Measurements from ENCODE around the gene JAZF1.

DNA sequence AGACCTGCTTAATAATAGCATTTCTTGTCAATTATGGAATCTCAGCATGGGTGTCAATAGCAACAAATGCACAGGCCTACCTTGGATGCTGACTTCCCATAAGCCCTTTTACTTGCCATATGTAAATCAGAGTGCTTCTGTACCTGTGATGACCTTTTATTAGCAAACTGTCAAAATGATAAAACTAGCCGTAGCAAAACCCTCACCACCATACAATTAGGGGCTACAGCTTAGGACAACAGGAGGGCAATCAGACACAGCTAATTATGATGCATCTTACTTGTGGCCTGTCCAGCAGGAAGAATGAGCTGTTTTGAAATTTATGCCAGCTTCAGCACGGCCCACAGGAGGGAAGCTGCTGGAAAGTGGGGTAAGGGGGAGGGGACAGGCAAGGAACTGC lies 239.1 kb downstream of the JAZF1 start:
- TF ChIP-seq EZH2 (IDR thresholded peaks at IDR 0.05; ENCODE audit: insufficient read depth, poor library complexity, severe bottlenecking): no peak
- TF ChIP-seq EZH2phosphoT487 (IDR thresholded peaks at IDR 0.05; ENCODE audit: insufficient read depth, low read depth): no peak

All from GM23248 (cell line).